ENCODE measurements around the gene IL34.

Gene IL34

DNA sequence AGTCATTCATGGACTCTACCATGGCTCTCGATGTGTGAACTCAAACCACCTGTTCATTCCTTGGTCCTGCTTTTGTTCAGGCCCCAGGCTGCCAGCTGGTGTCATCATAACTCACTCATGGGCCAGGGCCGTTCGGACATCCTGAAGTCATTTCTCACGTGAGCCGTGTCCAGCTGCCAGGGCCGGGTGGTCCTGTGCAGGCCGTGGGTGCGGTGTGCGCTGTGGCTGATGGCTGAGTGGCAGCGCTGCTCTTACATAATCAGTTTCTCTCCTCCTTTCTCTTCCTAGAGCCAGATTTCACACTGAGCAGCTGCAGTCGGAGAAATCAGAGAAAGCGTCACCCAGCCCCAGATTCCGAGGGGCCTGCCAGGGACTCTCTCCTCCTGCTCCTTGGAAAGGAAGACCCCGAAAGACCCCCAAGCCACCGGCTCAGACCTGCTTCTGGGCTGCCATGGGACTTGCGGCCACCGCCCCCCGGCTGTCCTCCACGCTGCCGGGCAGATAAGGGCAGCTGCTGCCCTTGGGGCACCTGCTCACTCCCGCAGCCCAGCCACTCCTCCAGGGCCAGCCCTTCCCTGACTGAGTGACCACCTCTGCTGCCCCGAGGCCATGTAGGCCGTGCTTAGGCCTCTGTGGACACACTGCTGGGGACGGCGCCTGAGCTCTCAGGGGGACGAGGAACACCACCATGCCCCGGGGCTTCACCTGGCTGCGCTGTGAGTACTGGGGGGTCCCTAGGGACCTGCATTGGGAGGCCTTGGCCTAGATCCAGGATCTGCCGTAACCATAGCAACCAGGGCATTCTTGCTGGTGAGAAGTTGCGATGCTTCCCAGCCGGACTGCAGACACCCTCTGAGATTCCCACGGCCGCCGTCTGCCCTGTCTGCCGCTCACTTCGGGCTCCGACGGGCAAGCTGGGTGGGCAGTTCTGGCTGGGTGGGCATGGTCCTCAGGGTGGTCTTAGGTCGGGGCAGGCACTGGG, at the start of gene IL34:
IL34 (plus strand) TSS at position 300 of the 982 bp plus-strand sequence; CDS start at position 689, 389 bp downstream.
- H3K27me3 Mint-ChIP-seq = peaks cover 15% of the 10 kb centered on the region
- no peak within 1 kb of the TSS for H3K27ac Mint-ChIP-seq
- H3K4me3 Mint-ChIP-seq = no peak within 1 kb of the TSS
- no peaks in the 10 kb centered on the region for H3K9me3 Mint-ChIP-seq
- no peak for DNase-seq (ENCODE audit: low spot score in 2 of 2)
- H3K36me3 Mint-ChIP-seq = no peaks in the 10 kb centered on the region
- no peaks in the 10 kb centered on the region for H3K4me1 Mint-ChIP-seq
- no peak for ATAC-seq (ENCODE audit: low read depth)

DNA sequence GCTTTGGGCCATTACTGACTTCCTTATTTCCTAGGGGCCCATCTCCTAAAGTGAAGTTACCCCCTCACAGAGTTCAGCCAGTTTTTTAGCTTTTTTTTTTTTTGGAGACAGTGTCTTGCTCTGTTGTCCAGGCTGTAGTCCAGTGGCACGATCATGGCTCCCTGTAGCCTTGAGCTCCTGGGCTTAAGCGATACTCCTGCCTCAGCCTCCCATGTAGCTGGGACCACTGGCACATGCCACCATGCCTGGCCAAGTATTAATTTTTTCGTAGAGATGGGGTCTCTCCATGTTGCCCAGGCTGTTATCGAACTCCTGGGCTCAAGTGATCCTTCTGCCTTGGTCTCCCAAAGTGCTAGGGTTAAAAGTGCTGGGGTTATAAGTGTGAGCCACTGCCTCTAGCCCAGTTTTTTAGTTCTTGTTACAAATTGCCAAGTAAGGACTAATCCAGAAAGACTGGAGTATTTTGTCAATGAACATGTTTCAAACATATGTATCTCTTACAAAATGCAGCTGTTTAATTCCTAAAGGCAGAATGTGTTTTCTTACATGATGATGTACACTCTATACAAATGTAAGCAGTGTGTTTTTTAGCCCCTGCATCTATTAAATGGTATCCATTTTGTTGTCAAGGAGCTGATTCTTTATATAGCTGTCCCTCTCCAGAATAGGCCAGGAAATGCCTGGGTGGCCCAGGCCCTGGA, 49.1 kb upstream of the IL34 start:
- H3K9me3 Mint-ChIP-seq = no peaks in the 10 kb centered on the region

GRCh38 chr16:70598937-70599503, 47.3 kb upstream of the IL34 start:
- DNase-seq (ENCODE audit: low spot score in 2 of 2) (no peak), ATAC-seq (ENCODE audit: low read depth) (no peak)
- Mint-ChIP-seq H3K27ac (no peak overlapping the region), H3K9me3 (no peaks in the 10 kb centered on the region), H3K36me3 (no peaks in the 10 kb centered on the region), H3K4me3 (no peak overlapping the region), H3K27me3 (peaks cover 11% of the 10 kb centered on the region), H3K4me1 (no peaks in the 10 kb centered on the region)

More for the DNA sequence above, 49.1 kb upstream of the IL34 start:
- no peaks in the 10 kb centered on the region for H3K36me3 Mint-ChIP-seq
- no peak for DNase-seq (ENCODE audit: low spot score in 2 of 2)
- no peak overlapping the region for H3K4me3 Mint-ChIP-seq
- no peak overlapping the region for H3K27ac Mint-ChIP-seq
- peaks cover 11% of the 10 kb centered on the region for H3K27me3 Mint-ChIP-seq
- ATAC-seq (ENCODE audit: low read depth) = no peak
- no peaks in the 10 kb centered on the region for H3K4me1 Mint-ChIP-seq

DNA sequence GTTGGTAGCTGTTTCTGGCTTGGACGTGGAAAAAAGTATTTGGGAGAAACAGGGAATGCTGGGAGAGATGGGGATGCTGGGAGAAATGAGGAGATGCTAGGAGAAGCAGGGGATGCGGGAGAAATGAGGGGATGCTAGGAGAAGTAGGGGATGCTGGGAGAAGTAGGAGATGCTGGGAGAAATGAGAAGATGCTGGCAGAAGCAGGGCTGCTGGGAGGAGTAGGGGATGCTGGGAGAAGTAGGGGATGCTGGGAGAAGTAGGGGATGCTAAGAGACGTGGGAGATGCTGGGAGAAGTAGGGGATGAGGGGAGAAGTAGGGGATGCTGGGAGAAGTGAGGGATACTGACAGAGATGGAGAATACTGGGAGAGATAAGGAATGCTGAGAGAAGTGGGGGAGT, 45.6 kb upstream of the IL34 start:
- Mint-ChIP-seq H3K9me3 (no peaks in the 10 kb centered on the region), H3K4me1 (no peaks in the 10 kb centered on the region), H3K36me3 (no peaks in the 10 kb centered on the region), H3K27me3 (peaks cover 9% of the 10 kb centered on the region), H3K27ac (no peak overlapping the region), H3K4me3 (no peak overlapping the region)
- ATAC-seq (ENCODE audit: low read depth) (no peak), DNase-seq (ENCODE audit: low spot score in 2 of 2) (no peak)

GRCh38 chr16:70601576-70602575, 44.5 kb upstream of the IL34 start:
- no peak for ATAC-seq (ENCODE audit: low read depth)
- Mint-ChIP-seq H3K27me3 (peaks cover 9% of the 10 kb centered on the region), H3K27ac (no peak overlapping the region), H3K4me1 (no peaks in the 10 kb centered on the region), H3K36me3 (no peaks in the 10 kb centered on the region), H3K4me3 (no peak overlapping the region), H3K9me3 (no peaks in the 10 kb centered on the region)
- no peak for DNase-seq (ENCODE audit: low spot score in 2 of 2)

- ATAC-seq (ENCODE audit: low read depth) (no peak), DNase-seq (ENCODE audit: low spot score in 2 of 2) (no peak)
- no peak overlapping the region for H3K4me3 Mint-ChIP-seq
- H3K9me3 Mint-ChIP-seq = no peaks in the 10 kb centered on the region
- peaks cover 9% of the 10 kb centered on the region for H3K27me3 Mint-ChIP-seq
- H3K36me3 Mint-ChIP-seq = no peaks in the 10 kb centered on the region
- no peak overlapping the region for H3K27ac Mint-ChIP-seq
- no peaks in the 10 kb centered on the region for H3K4me1 Mint-ChIP-seq
Observed at GRCh38 chr16:70602831-70603230, 43.5 kb upstream of the IL34 start.

DNA sequence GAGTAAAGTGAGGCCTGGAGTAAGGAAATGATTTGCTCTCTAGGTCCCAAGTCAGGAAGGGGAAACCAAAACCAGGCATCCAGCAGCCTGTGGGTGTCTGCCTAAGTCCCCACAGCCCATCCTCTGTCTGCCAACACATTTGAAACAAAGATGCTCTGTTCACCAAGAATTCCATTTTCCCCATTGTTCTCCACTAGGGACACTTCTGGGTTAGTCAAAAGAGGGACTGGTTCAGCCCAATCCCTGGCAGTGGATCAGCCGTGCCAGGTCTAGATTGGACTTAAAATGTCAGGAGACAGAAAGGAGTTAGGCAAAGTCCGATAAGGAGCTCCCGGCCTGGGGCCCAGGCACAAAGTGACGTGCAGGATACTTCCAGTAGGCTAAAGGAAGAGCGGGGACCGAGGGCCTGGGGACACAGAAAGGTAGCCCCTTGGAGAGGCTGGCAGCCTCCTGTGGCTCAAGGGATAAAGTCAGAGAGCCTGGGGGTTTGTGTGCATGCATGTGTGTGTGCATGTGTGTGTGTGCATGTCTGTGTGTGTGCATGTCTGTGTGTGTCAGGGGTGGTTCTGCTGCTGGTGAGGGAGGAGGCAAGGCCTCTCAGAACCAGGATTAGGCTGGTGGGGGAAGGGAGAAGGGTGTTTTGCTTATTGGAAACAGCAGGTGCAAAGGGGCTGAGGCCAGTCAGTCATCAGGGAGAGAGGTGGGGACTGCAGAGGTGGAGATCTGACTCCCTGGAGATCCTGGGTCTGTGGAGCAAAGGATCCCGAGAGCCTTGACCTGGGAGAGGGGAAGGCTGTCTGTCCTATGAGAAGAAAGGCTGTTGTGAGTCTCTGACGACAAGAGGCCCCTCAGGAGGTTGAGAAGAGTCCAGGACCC, 41.7 kb upstream of the IL34 start:
- Mint-ChIP-seq H3K4me3 (no peak overlapping the region), H3K4me1 (no peaks in the 10 kb centered on the region), H3K9me3 (no peaks in the 10 kb centered on the region), H3K27ac (no peak overlapping the region), H3K27me3 (peaks cover 11% of the 10 kb centered on the region), H3K36me3 (no peaks in the 10 kb centered on the region)
- DNase-seq (ENCODE audit: low spot score in 2 of 2) (no peak), ATAC-seq (ENCODE audit: low read depth) (no peak)

- no peak overlapping the region for H3K27ac Mint-ChIP-seq
- ATAC-seq (ENCODE audit: low read depth) (no peak), DNase-seq (ENCODE audit: low spot score in 2 of 2) (no peak)
- no peaks in the 10 kb centered on the region for H3K36me3 Mint-ChIP-seq
- H3K4me1 Mint-ChIP-seq = no peaks in the 10 kb centered on the region
- no peak overlapping the region for H3K4me3 Mint-ChIP-seq
- H3K9me3 Mint-ChIP-seq = no peaks in the 10 kb centered on the region
- peaks cover 7% of the 10 kb centered on the region for H3K27me3 Mint-ChIP-seq
Observed at GRCh38 chr16:70605283-70605657, 41.1 kb upstream of the IL34 start.

- DNase-seq (ENCODE audit: low spot score in 2 of 2) (no peak), ATAC-seq (ENCODE audit: low read depth) (no peak)
- H3K9me3 Mint-ChIP-seq = no peaks in the 10 kb centered on the region
- H3K4me1 Mint-ChIP-seq = no peaks in the 10 kb centered on the region
- no peak overlapping the region for H3K27ac Mint-ChIP-seq
- peaks cover 4% of the 10 kb centered on the region for H3K27me3 Mint-ChIP-seq
- H3K4me3 Mint-ChIP-seq = no peak overlapping the region
- H3K36me3 Mint-ChIP-seq = no peaks in the 10 kb centered on the region
Observed at GRCh38 chr16:70608521-70608920, 37.8 kb upstream of the IL34 start.

GRCh38 chr16:70610273-70611223, 35.8 kb upstream of the IL34 start:
- H3K27ac Mint-ChIP-seq = no peak overlapping the region
- ATAC-seq (ENCODE audit: low read depth) (no peak), DNase-seq (ENCODE audit: low spot score in 2 of 2) (no peak)
- H3K27me3 Mint-ChIP-seq = peaks cover 4% of the 10 kb centered on the region
- no peaks in the 10 kb centered on the region for H3K36me3 Mint-ChIP-seq
- no peaks in the 10 kb centered on the region for H3K4me1 Mint-ChIP-seq
- no peaks in the 10 kb centered on the region for H3K9me3 Mint-ChIP-seq
- H3K4me3 Mint-ChIP-seq = no peak overlapping the region

- Mint-ChIP-seq H3K4me1 (no peaks in the 10 kb centered on the region), H3K9me3 (no peaks in the 10 kb centered on the region), H3K36me3 (no peaks in the 10 kb centered on the region), H3K27ac (no peak overlapping the region), H3K27me3 (peaks cover 4% of the 10 kb centered on the region), H3K4me3 (no peak overlapping the region)
- DNase-seq (ENCODE audit: low spot score in 2 of 2) = no peak
- ATAC-seq (ENCODE audit: low read depth) = no peak
Observed at GRCh38 chr16:70611224-70611598, 35.1 kb upstream of the IL34 start.

DNA sequence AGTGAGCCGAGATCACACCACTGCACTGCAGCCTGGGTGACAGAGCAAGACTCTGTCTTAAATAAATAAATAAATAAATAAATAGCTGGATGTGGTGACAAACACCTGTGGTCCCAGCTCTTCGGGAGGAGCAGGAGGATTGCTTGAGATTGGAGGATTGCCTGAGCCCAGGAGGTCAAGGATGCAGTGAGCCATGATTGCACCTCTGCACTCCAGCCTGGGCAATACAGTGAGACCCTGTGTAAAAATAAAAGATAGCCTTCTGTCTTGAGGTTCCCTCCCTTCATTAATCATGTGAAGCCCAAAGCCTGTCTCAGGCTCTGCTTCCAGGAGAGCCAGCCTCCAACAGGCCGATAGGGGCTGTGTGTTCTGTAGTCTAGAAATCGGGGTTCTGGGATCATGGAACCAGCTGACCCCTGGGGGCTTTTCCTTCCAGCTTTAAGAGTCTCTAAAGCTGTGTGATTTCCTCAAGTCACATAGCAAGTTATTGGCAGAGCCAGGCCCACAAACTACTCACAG, 34.5 kb upstream of the IL34 start:
- Mint-ChIP-seq H3K27me3 (peaks cover 4% of the 10 kb centered on the region), H3K36me3 (no peaks in the 10 kb centered on the region)

More for the DNA sequence above, 34.5 kb upstream of the IL34 start:
- no peaks in the 10 kb centered on the region for H3K9me3 Mint-ChIP-seq
- no peaks in the 10 kb centered on the region for H3K4me1 Mint-ChIP-seq
- no peak overlapping the region for H3K27ac Mint-ChIP-seq
- ATAC-seq (ENCODE audit: low read depth) (no peak), DNase-seq (ENCODE audit: low spot score in 2 of 2) (no peak)
- no peak overlapping the region for H3K4me3 Mint-ChIP-seq
